ENCODE data around the gene KIF13A. TPM values are rescaled to one million over a fixed set of nuclear protein-coding genes. Genes with fewer than 3 reads are reported as not detected.

KIF13A gene
- total and polyA plus RNA-seq, 9 of the 15 experiments (the other 6 are each of a cell fraction or from before 2014, with no cell fraction given), result 3.6 to 44.3 (median 29.7) TPM

GRCh38 chr6:17894905-17895304, 92.5 kb downstream of the KIF13A start:
- Histone ChIP-seq H3K9ac (ENCODE audit: insufficient read depth in 1 of 2, low read depth in 2 of 2, low read length in 2 of 2) (no peak overlapping the region), H2AFZ (ENCODE audit: low read depth, low read length) (no peak overlapping the region), H3K4me1 (replicated peaks in 1 of 2; ENCODE audit: control insufficient read depth in 2 of 2, insufficient read depth in 2 of 2, low read length in 2 of 2) (peaks cover 4 to 9% of the 10 kb centered on the region in 2 experiments; a peak in 3 of 5 replicates), H4K20me1 (replicated peaks; ENCODE audit: control insufficient read depth, insufficient read depth, low read length) (no peaks in the 10 kb centered on the region), H3K4me2 (ENCODE audit: insufficient read depth, low read length) (no peak overlapping the region), H3K9me1 (ENCODE audit: control insufficient read depth, insufficient read depth, low read length) (no peaks in the 10 kb centered on the region), H3K4me3 (no peak overlapping the region), H3K27ac (ENCODE audit: extremely low read depth, low read depth, low read length) (no peak overlapping the region), H3K79me2 (ENCODE audit: control insufficient read depth, insufficient read depth, low read length) (no peaks in the 10 kb centered on the region; the same call in 2 of the 3 replicates), H3K36me3 (ENCODE audit: control insufficient read depth, insufficient read depth, low read length) (peaks cover 46% of the 10 kb centered on the region), H3K27me3 (ENCODE audit: control insufficient read depth in 2 of 2, insufficient read depth in 2 of 2, low read length in 2 of 2) (no peaks in the 10 kb centered on the region), H3K9me3 (replicated peaks; ENCODE audit: control insufficient read depth, insufficient read depth, low read depth, low read length) (peaks cover 29% of the 10 kb centered on the region)
- DNase-seq (ENCODE audit: extremely low read depth in 1 of 4, low spot score in 3 of 4) (no peak), FAIRE-seq (no peak), ATAC-seq (no peak)
- TSS peak; percentile 11 for BruUV-seq (replicated peaks)
- CTCF ChIA-PET (ENCODE audit: low intra/inter-chr PET ratio), result interaction anchor here (0.7 kb wide), 1 partner anchor 1945 kb away, joined by 3 read pairs; no protein-coding TSS in a partner anchor
- intact Hi-C loops (cut with micrococcal nuclease), result no loop called here
- WGBS (ENCODE audit: insufficient coverage, low coverage, missing lambda C conversion rate), result 78% methylated on average over 1 of the region's 1 CpG
- in situ Hi-C loops (cut with MboI), result no loop called here
- POLR2A ChIA-PET, result no interaction called here
- TF ChIP-seq RBM15 (IDR thresholded peaks at IDR 0.05; ENCODE audit: insufficient read depth, low read length) (no peak), JUN (IDR thresholded peaks at IDR 0.05; ENCODE audit: borderline replicate concordance, low read depth, low read length) (0 out of 2 replicates have a peak, but pooled peaks have one; percentile 13), JUN (CRISPR knock-in tag; IDR thresholded peaks at IDR 0.05; ENCODE audit: borderline replicate concordance) (no peak), TRIM28 (IDR thresholded peaks at IDR 0.05) (peak; percentile 97), SRF (CRISPR knock-in tag; IDR thresholded peaks at IDR 0.05) (no peak), ADNP (tag; IDR thresholded peaks at IDR 0.05) (peak; percentile 19; the same call in 1 of the 2 replicates), NR2F6 (CRISPR knock-in tag; IDR thresholded peaks at IDR 0.05) (no peak), CEBPG (CRISPR knock-in tag; IDR thresholded peaks at IDR 0.05) (no peak), CEBPG (tag; conservative IDR thresholded peaks at IDR 0.05 in 1 of 2, IDR thresholded peaks at IDR 0.05 in 1 of 2) (no peak), DNMT1 (IDR thresholded peaks at IDR 0.05) (no peak), LEF1 (IDR thresholded peaks at IDR 0.05) (0 out of 2 replicates have a peak, but pooled peaks have one; percentile 40), ZNF445 (CRISPR knock-in tag; IDR thresholded peaks at IDR 0.05; ENCODE audit: low read depth) (0 out of 2 replicates have a peak, but pooled peaks have one; percentile 62), TRIM24 (IDR thresholded peaks at IDR 0.05) (peak; percentile 43 to 70; a peak in 3 of 4 replicates), CBX3 (IDR thresholded peaks at IDR 0.05; ENCODE audit: borderline replicate concordance in 1 of 2, low read length in 2 of 2) (peak in 1 of 2 experiments; percentile 97; a peak in 2 of 3 replicates), SRSF7 (optimal IDR thresholded peaks at IDR 0.05; ENCODE audit: low read depth, low read length) (no peak), ZFP30 (CRISPR knock-in tag; IDR thresholded peaks at IDR 0.05; ENCODE audit: borderline replicate concordance) (peak; percentile 98), ZNF280B (CRISPR knock-in tag; IDR thresholded peaks at IDR 0.05) (peak; percentile 91)
- TF ChIP-seq, protein P1, sequence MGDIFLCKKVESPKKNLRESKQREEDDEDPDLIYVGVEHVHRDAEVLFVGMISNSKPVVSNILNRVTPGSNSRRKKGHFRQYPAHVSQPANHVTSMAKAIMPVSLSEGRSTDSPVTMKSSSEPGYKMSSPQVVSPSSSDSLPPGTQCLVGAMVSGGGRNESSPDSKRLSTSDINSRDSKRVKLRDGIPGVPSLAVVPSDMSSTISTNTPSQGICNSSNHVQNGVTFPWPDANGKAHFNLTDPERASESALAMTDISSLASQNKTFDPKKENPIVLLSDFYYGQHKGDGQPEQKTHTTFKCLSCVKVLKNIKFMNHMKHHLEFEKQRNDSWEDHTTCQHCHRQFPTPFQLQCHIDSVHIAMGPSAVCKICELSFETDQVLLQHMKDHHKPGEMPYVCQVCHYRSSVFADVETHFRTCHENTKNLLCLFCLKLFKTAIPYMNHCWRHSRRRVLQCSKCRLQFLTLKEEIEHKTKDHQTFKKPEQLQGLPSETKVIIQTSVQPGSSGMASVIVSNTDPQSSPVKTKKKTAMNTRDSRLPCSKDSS (IDR thresholded peaks at IDR 0.05; ENCODE audit: low read depth, partially characterized antibody), result peak; percentile 93
- TF ChIP-seq, protein P2, sequence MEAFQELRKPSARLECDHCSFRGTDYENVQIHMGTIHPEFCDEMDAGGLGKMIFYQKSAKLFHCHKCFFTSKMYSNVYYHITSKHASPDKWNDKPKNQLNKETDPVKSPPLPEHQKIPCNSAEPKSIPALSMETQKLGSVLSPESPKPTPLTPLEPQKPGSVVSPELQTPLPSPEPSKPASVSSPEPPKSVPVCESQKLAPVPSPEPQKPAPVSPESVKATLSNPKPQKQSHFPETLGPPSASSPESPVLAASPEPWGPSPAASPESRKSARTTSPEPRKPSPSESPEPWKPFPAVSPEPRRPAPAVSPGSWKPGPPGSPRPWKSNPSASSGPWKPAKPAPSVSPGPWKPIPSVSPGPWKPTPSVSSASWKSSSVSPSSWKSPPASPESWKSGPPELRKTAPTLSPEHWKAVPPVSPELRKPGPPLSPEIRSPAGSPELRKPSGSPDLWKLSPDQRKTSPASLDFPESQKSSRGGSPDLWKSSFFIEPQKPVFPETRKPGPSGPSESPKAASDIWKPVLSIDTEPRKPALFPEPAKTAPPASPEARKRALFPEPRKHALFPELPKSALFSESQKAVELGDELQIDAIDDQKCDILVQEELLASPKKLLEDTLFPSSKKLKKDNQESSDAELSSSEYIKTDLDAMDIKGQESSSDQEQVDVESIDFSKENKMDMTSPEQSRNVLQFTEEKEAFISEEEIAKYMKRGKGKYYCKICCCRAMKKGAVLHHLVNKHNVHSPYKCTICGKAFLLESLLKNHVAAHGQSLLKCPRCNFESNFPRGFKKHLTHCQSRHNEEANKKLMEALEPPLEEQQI (IDR thresholded peaks at IDR 0.05), result peak; percentile 51; the same call in 1 of the 2 replicates
